A673 (cell line): ENCODE data around the gene CCDC12.

Experiments used
- EZH2 ChIP-seq: fragments of 200-600 bp; sonication (generic); IDR thresholded peaks from 2 replicates; pipeline ENCODE4 v1.6.1; 2017; ENCODE audit warnings: borderline replicate concordance, low read depth, mild to moderate bottlenecking, mixed read lengths, antibody characterized with exemption, low read length; ENCODE audit not compliant: poor library complexity, severe bottlenecking
- TF ChIP-seq, protein P1 (sequence below): fragments of 300-800, 200-600 bp; sonication (generic); conservative IDR thresholded peaks from 2 replicates; pipeline ENCODE4 v1.5.1; 2017; ENCODE audit warnings: low read depth, mild to moderate bottlenecking, antibody characterized with exemption, low read length, moderate library complexity, mixed read lengths

- TF ChIP-seq, protein P1, sequence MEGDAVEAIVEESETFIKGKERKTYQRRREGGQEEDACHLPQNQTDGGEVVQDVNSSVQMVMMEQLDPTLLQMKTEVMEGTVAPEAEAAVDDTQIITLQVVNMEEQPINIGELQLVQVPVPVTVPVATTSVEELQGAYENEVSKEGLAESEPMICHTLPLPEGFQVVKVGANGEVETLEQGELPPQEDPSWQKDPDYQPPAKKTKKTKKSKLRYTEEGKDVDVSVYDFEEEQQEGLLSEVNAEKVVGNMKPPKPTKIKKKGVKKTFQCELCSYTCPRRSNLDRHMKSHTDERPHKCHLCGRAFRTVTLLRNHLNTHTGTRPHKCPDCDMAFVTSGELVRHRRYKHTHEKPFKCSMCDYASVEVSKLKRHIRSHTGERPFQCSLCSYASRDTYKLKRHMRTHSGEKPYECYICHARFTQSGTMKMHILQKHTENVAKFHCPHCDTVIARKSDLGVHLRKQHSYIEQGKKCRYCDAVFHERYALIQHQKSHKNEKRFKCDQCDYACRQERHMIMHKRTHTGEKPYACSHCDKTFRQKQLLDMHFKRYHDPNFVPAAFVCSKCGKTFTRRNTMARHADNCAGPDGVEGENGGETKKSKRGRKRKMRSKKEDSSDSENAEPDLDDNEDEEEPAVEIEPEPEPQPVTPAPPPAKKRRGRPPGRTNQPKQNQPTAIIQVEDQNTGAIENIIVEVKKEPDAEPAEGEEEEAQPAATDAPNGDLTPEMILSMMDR: no peak
- no peak for TF ChIP-seq EZH2
These were observed 94.0 kb downstream of the CCDC12 start for GRCh38 chr3:46882377-46883053.
